ENCODE data around the gene DAP.

GRCh38 chr5:10726179-10726912, 34.7 kb downstream of the DAP start:
- no peak for TF ChIP-seq EZH2 (IDR thresholded peaks at IDR 0.05; ENCODE audit: borderline replicate concordance, low read depth, low read length, severe bottlenecking)
- no peak for TF ChIP-seq CTCF (IDR thresholded peaks at IDR 0.05; ENCODE audit: borderline replicate concordance, extremely low read depth, low read length, poor library complexity, severe bottlenecking)
